GM12801 (cell line): Measurements from ENCODE around the gene C16orf86.

Experiments
- CTCF ChIP-seq: IDR thresholded peaks from one replicate; pipeline ENCODE4 v1.5.1; 2011; ENCODE audit warnings: control low read depth; ENCODE audit not compliant: insufficient read length; ENCODE audit errors: extremely low read depth

C16orf86 gene

GRCh38 chr16:67644038-67644437 is 22.6 kb upstream of the C16orf86 start:
- no peak for TF ChIP-seq CTCF

DNA sequence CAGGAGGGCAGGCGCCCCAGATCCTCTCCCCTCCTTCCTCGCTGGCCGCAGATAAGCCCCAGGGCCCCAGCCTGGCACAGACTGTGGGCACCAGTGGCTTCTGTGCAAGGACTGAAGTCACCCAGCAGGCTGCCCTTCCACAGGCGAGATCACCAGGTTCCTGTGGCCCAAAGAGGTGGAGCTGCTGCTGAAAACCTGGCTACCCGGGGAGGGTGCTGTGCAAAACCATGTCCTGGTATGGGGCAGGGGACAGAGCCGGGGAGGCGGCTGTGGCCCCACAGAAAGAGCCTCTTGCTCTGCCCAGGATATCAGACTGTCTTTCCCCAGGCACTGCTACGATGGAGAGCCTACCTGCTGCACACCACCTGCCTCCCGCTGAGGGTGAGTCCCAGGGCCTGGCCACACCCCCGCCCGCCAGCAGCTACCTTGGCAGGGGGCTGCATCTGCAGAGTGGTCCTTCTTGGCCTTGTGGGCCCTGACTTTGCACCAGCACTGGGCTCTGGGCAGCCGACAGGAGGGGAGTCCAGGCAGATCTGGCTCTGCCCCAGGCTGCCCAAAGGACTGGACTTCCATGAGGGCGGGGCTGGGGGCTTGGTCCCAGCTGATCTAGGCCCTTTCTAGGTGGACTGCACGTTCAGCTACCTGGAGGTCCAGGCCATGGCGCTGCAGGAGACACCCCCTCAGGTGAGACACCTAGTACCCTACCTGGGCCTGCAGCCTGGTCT is 21.1 kb upstream of the C16orf86 start:
- TF ChIP-seq CTCF = no peak

DNA sequence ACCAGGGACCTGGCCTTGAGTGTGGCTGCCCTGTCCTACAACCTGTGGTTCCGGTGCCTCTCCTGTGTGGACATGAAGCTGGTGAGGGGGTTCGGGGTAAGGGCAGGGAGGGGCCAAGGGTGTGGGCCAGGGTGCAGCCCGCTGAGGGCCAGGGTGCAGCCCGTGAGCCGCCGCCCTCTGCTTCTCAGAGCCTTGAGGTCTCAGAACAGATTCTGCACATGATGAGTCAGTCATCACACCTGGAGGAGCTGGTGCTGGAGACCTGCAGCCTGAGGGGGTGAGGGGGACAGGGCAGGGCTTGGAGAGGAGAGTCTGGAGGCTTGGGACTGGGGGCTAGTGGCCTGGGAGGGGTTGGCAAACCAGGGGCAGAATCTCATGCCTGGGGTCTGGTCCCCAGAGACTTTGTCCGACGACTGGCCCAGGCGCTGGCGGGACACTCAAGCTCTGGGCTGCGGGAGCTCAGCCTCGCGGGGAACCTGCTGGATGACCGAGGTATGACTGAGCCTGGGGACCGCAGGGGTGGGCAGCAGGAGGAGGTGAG is 19.4 kb upstream of the C16orf86 start:
- no peak for TF ChIP-seq CTCF

- TF ChIP-seq CTCF = no peak
These were observed 18.9 kb upstream of the C16orf86 start for GRCh38 chr16:67647681-67648080.

GRCh38 chr16:67648088-67648763 is 18.4 kb upstream of the C16orf86 start:
- TF ChIP-seq CTCF = no peak

- no peak for TF ChIP-seq CTCF
These were observed 17.7 kb upstream of the C16orf86 start for GRCh38 chr16:67648764-67649407.

DNA sequence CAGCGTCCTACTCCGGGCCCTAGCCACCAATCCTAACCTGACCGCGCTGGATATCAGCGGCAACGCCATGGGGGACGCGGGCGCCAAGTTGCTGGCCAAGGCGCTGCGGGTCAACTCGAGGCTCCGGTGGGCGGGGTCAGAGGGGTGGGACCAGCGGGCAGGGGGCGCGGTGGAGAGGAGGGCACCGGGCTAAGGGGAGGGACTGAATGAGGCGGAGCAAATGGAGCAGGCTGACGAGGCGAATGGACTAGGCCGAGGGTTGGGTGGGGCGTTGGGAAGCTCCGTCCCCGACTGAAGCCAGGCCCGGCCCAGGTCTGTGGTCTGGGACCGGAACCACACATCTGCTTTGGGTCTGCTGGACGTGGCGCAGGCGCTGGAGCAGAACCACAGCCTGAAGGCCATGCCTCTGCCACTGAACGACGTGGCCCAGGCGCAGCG is 17.1 kb upstream of the C16orf86 start:
- TF ChIP-seq CTCF = no peak
